K562 (cell line): ENCODE results near the gene BNC1. TPM values are rescaled to one million over a fixed set of nuclear protein-coding genes. Genes with fewer than 3 reads are reported as not detected.

Experiments used
- ATAC-seq: fragments of 200-7000 bp; cut with Tn5 transposase; 3 replicates; pipeline ENCODE4 v1.9.1; 2020; ENCODE audit warnings: moderate library complexity
- BruUV-seq: library from RNA; stranded (reverse); fragments of 400-500 nt; replicated peaks from 2 replicates; lab custom pipeline; 2021; lab: Mats Ljungman, UMichigan
- CTCF ChIA-PET: fragments of 300-600 bp; formaldehyde crosslinking; extraction: SDS; loops from one replicate; lab custom pipeline; 2021; ENCODE audit warnings: low intra/inter-chr PET ratio; lab: Yijun Ruan, JAX
- POLR2A ChIA-PET: fragments of 300-600, 350-650 bp; sonication (Branson Sonifier 250); formaldehyde crosslinking; extraction: SDS; loops from one replicate; lab custom pipeline; 2021; ENCODE audit warnings: antibody characterized with exemption, inconsistent platforms; lab: Yijun Ruan, JAX
- DNase-seq, 4 experiments: peaks; one replicate each; pipeline versions ENCODE4 v3.0.0 to v3.0.0-alpha.2; 2011 to 2018; ENCODE audit warnings: low spot score in 3 of 4, mixed read lengths in 3 of 4; ENCODE audit errors: extremely low read depth in 1 of 4
- FAIRE-seq: peaks from 2 replicates; lab custom pipeline; 2011; peaks lifted over from hg19 to GRCh38; lab: Jason Lieb, UNC
- H2AFZ ChIP-seq: 2 replicates; pipeline ENCODE4 v1.6.0; 2011; ENCODE audit warnings: low read depth, low read length, control low read depth, inconsistent platforms
- H3K27ac ChIP-seq: fragments of 200-600 bp; 3 replicates; pipeline ENCODE4 v1.8.0; 2011; ENCODE audit warnings: low read depth, mild to moderate bottlenecking, control low read depth, inconsistent platforms, low read length, moderate library complexity, mixed read lengths; ENCODE audit errors: extremely low read depth
- H3K27me3 ChIP-seq, 2 experiments: fragments of 300-600 bp in 1 of 2; 2 replicates in 1 of 2; 3 replicates in 1 of 2; pipeline versions ENCODE4 v1.6.0 to v1.8.0; 2011; ENCODE audit warnings: inconsistent platforms in 2 of 2, low read length in 2 of 2, mild to moderate bottlenecking in 1 of 2, mixed read lengths in 1 of 2, moderate library complexity in 1 of 2; ENCODE audit not compliant: control insufficient read depth in 2 of 2, insufficient read depth in 2 of 2
- H3K36me3 ChIP-seq: fragments of 300-600 bp; 3 replicates; pipeline ENCODE4 v1.8.0; 2011; ENCODE audit warnings: mild to moderate bottlenecking, low read length, inconsistent platforms; ENCODE audit not compliant: control insufficient read depth, insufficient read depth
- H3K4me1 ChIP-seq, 2 experiments: fragments of 200-600 bp in 1 of 2; replicated peaks in 1 of 2; 2 replicates in 1 of 2; 3 replicates in 1 of 2; pipeline versions ENCODE4 v1.5.1 to v1.8.0; 2011; ENCODE audit warnings: inconsistent platforms in 2 of 2, low read length in 2 of 2, mild to moderate bottlenecking in 1 of 2, mixed read lengths in 1 of 2, moderate library complexity in 1 of 2; ENCODE audit not compliant: control insufficient read depth in 2 of 2, insufficient read depth in 2 of 2
- H3K4me2 ChIP-seq: 2 replicates; pipeline ENCODE4 v1.6.1; 2011; ENCODE audit warnings: low read length, control low read depth, inconsistent platforms, mixed read lengths; ENCODE audit not compliant: insufficient read depth
- H3K4me3 ChIP-seq: fragments of 200-600 bp; sonication (generic), shearing (Covaris generic); 2 replicates; pipeline ENCODE4 v1.5.1; 2016; ENCODE audit warnings: control low read depth, inconsistent platforms
- H3K79me2 ChIP-seq: fragments of 200-600 bp; 3 replicates; pipeline ENCODE4 v1.8.0; 2011; ENCODE audit warnings: low read length, inconsistent platforms; ENCODE audit not compliant: control insufficient read depth, insufficient read depth
- H3K9ac ChIP-seq, 2 experiments: 2 replicates each; pipeline versions ENCODE4 v1.6.0 to v1.6.1; 2011; ENCODE audit warnings: low read depth in 2 of 2, low read length in 2 of 2, control low read depth in 1 of 2, inconsistent platforms in 1 of 2, mild to moderate bottlenecking in 1 of 2, mixed read lengths in 1 of 2; ENCODE audit not compliant: insufficient read depth in 1 of 2
- H3K9me1 ChIP-seq: one replicate; pipeline ENCODE4 v1.6.0; 2011; ENCODE audit warnings: inconsistent platforms, mild to moderate bottlenecking, low read length, moderate library complexity; ENCODE audit not compliant: control insufficient read depth, insufficient read depth
- H3K9me3 ChIP-seq: replicated peaks from 2 replicates; pipeline ENCODE4 v1.5.1; 2011; ENCODE audit warnings: low read depth, low read length, inconsistent platforms; ENCODE audit not compliant: control insufficient read depth, insufficient read depth
- H4K20me1 ChIP-seq: replicated peaks from 2 replicates; pipeline ENCODE4 v1.6.1; 2011; ENCODE audit warnings: low read length, inconsistent platforms, mixed read lengths; ENCODE audit not compliant: control insufficient read depth, insufficient read depth
- BCOR ChIP-seq: fragments of 450-650 bp; IDR thresholded peaks from 2 replicates; pipeline ENCODE4 v1.6.1; 2016
- CAMTA2 ChIP-seq: fragments of 250-450 bp; sonication (Bioruptor Pico); conservative IDR thresholded peaks from 2 replicates; pipeline ENCODE4 v1.5.1; 2022
- CBFA2T2 ChIP-seq: fragments of 450-650 bp; conservative IDR thresholded peaks from 2 replicates; pipeline ENCODE4 v1.6.1; 2017; ENCODE audit warnings: mild to moderate bottlenecking
- HIVEP1 ChIP-seq: fragments of 250-450 bp; sonication (Bioruptor Pico); IDR thresholded peaks from 2 replicates; pipeline ENCODE4 v1.4.0; 2020; ENCODE audit warnings: mild to moderate bottlenecking
- STAT6 ChIP-seq: sonication (generic); formaldehyde crosslinking; IDR thresholded peaks from 2 replicates; pipeline ENCODE4 v1.8.1; 2023; ENCODE audit warnings: mild to moderate bottlenecking, missing genetic modification reagents
- TEAD1 ChIP-seq, 2 experiments: fragments of 450-650 bp in 1 of 2; sonication (generic) in 1 of 2; formaldehyde crosslinking; IDR thresholded peaks; 2 replicates each; pipeline versions ENCODE4 v1.4.0 to v1.8.0; 2020 to 2022; ENCODE audit warnings: mild to moderate bottlenecking in 2 of 2, missing genetic modification reagents in 1 of 2
- TSC22D4 ChIP-seq: fragments of 450-650 bp; IDR thresholded peaks from 2 replicates; pipeline ENCODE4 v1.6.1; 2016; ENCODE audit warnings: missing genetic modification characterization, missing biosample characterization, control low read depth
- ZNF121 ChIP-seq: sonication (generic); formaldehyde crosslinking; conservative IDR thresholded peaks from 2 replicates; pipeline ENCODE4 v1.8.0; 2022; ENCODE audit warnings: missing genetic modification reagents
- ZNF639 ChIP-seq, 2 experiments: fragments of 200-800 bp in 1 of 2; sonication (Bioruptor generic) in 1 of 2; sonication (generic) in 1 of 2; formaldehyde crosslinking in 1 of 2; IDR thresholded peaks in 1 of 2; conservative IDR thresholded peaks in 1 of 2; 2 replicates each; pipeline versions ENCODE4 v1.5.0 to v1.6.1; 2016 to 2020; ENCODE audit warnings: missing compliant biosample characterization in 1 of 2, missing genetic modification characterization in 1 of 2, missing genetic modification reagents in 1 of 2
- WGBS: fragments of 100-300 bp; shearing (Covaris generic); methylation state at CpG from one replicate; pipeline ENCODE4 v1.1.6; 2016; ENCODE audit warnings: low coverage, mixed read lengths; ENCODE audit not compliant: insufficient coverage; ENCODE audit errors: missing lambda C conversion rate; 5-methylcytosine and 5-hydroxymethylcytosine counted together
- in situ Hi-C: fragments of 300-500 bp; cut with MboI; formaldehyde crosslinking; loops from 4 replicates; pipeline ENCODE4 v1.15.0; 2018; ENCODE audit warnings: inconsistent platforms, mixed read lengths
- intact Hi-C: fragments of 100-400 bp; cut with micrococcal nuclease; formaldehyde crosslinking; loops from 2 replicates; pipeline ENCODE4 v1.14.2; 2022
- polyA plus RNA-seq, 8 experiments: library from polyadenylated mRNA; depleted of rRNA in 4 of 8; stranded (reverse) in 5 of 8; unstranded in 3 of 8; fragments of >200 nt; fragmentation: Nextera tagmentation in 2 of 8; fragmentation: Illumina TruSeq in 1 of 8; extraction: Ambion mirVana in 2 of 8; extraction: Trizol in 1 of 8; gene quantifications; 2 replicates each; pipeline versions ENCODE4 v1.2.1 to v1.2.3, GENCODE V29; 2011 to 2014; ENCODE audit warnings: inconsistent platforms in 1 of 8, missing spikeins in 1 of 8
- total RNA-seq, 7 experiments: library from RNA; depleted of rRNA in 6 of 7; stranded (reverse); fragments of >200 nt in 6 of 7; fragmentation: Illumina TruSeq in 2 of 7; extraction: Trizol in 2 of 7; gene quantifications; 2 replicates each; pipeline versions ENCODE4 v1.2.1 to v1.2.3, GENCODE V29; 2011 to 2021; ENCODE audit warnings: low replicate concordance in 1 of 7

BNC1 gene
- total and polyA plus RNA-seq, 9 of the 15 experiments (the other 6 are each of a cell fraction or from before 2014, with no cell fraction given): not detected

- ChIA-PET POLR2A (no interaction called here), CTCF (no interaction called here)
- no peak overlapping the region for H3K9ac ChIP-seq
- H3K27me3 ChIP-seq: peaks cover 0 to 15% of the 10 kb centered on the region in 2 experiments; a peak in 2 of 5 replicates
- no peak for FAIRE-seq
- no peak overlapping the region for H2AFZ ChIP-seq
- H3K4me2 ChIP-seq: no peak overlapping the region
- DNase-seq: no peak
- 0% methylated on average over 4 of the region's 4 CpGs for WGBS
- TF ChIP-seq CAMTA2 (CRISPR knock-in tag) (no peak), TSC22D4 (tag) (no peak), CBFA2T2 (no peak), TEAD1 (CRISPR knock-in tag; IDR thresholded peaks at IDR 0.05) (no peak), HIVEP1 (CRISPR knock-in tag) (no peak), BCOR (no peak), STAT6 (CRISPR knock-in tag) (no peak), ZNF639 (CRISPR knock-in tag; conservative IDR thresholded peaks at IDR 0.05 in 1 of 2, IDR thresholded peaks at IDR 0.05 in 1 of 2) (no peak), ZNF121 (CRISPR knock-in tag) (no peak)
- H3K36me3 ChIP-seq: no peaks in the 10 kb centered on the region
- no peak for ATAC-seq
- in situ Hi-C loops (no loop called here), intact Hi-C loops (no loop called here)
- H3K9me3 ChIP-seq: no peaks in the 10 kb centered on the region
- no peak overlapping the region for H3K4me3 ChIP-seq
- no peaks in the 10 kb centered on the region for H4K20me1 ChIP-seq
- H3K27ac ChIP-seq: no peak overlapping the region
- H3K79me2 ChIP-seq: no peaks in the 10 kb centered on the region
- H3K9me1 ChIP-seq: no peaks in the 10 kb centered on the region
- H3K4me1 ChIP-seq: no peaks in the 10 kb centered on the region
- BruUV-seq: no TSS peak
Observed at GRCh38 chr15:83320404-83320803, 35.9 kb upstream of the BNC1 start.
